Measurements from ENCODE around the gene CAT.

The CAT gene

GRCh38 chr11:34411791-34412190, 26.9 kb upstream of the CAT start:
- H3K27ac ChIP-seq: no peak overlapping the region
- H3K4me3 ChIP-seq: no peak overlapping the region
- TF ChIP-seq CTCF (IDR thresholded peaks at IDR 0.05): no peak
- no peak for DNase-seq (ENCODE audit: low spot score)

GRCh38 chr11:34413263-34413662, 25.5 kb upstream of the CAT start:
- no peak overlapping the region for H3K4me3 ChIP-seq
- TF ChIP-seq CTCF (IDR thresholded peaks at IDR 0.05): no peak
- no peak for DNase-seq (ENCODE audit: low spot score)

GRCh38 chr11:34415538-34415937, 23.2 kb upstream of the CAT start:
- H3K4me3 ChIP-seq: no peak overlapping the region
- no peak for TF ChIP-seq CTCF (IDR thresholded peaks at IDR 0.05)
- no peak overlapping the region for H3K27ac ChIP-seq
- no peak for DNase-seq (ENCODE audit: low spot score)

More at GRCh38 chr11:34413263-34413662, 25.5 kb upstream of the CAT start:
- H3K27ac ChIP-seq: no peak overlapping the region

- no peak for DNase-seq (ENCODE audit: low spot score)
- Histone ChIP-seq H3K27ac (no peak overlapping the region), H3K4me3 (no peak overlapping the region)
- no peak for TF ChIP-seq CTCF (IDR thresholded peaks at IDR 0.05)
These were observed 22.6 kb upstream of the CAT start for GRCh38 chr11:34416088-34416487.

GRCh38 chr11:34416766-34417165, 22.0 kb upstream of the CAT start:
- Histone ChIP-seq H3K4me3 (no peak overlapping the region), H3K27ac (no peak overlapping the region)
- no peak for DNase-seq (ENCODE audit: low spot score)
- TF ChIP-seq CTCF (IDR thresholded peaks at IDR 0.05): no peak

- no peak for DNase-seq (ENCODE audit: low spot score)
- H3K27ac ChIP-seq: no peak overlapping the region
These were observed 21.5 kb upstream of the CAT start for GRCh38 chr11:34417202-34417601.

GRCh38 chr11:34419158-34419557, 19.6 kb upstream of the CAT start:
- TF ChIP-seq CTCF (IDR thresholded peaks at IDR 0.05): no peak

More at GRCh38 chr11:34417202-34417601, 21.5 kb upstream of the CAT start:
- H3K4me3 ChIP-seq: no peak overlapping the region
- no peak for TF ChIP-seq CTCF (IDR thresholded peaks at IDR 0.05)

More at GRCh38 chr11:34419158-34419557, 19.6 kb upstream of the CAT start:
- H3K4me3 ChIP-seq: no peak overlapping the region
- H3K27ac ChIP-seq: no peak overlapping the region
- DNase-seq (ENCODE audit: low spot score): no peak

Measured in coronary artery (tissue), 2 donors.